CD14-positive monocyte (primary cell): ENCODE results near the gene FAM180A. TPM values are rescaled to one million over a fixed set of nuclear protein-coding genes. Genes with fewer than 3 reads are reported as not detected.

Experiments used
- DNase-seq, 3 donors: peaks; one replicate each; pipeline ENCODE4 v3.0.0-alpha.2; 2011 to 2022
- H2AFZ ChIP-seq: 2 replicates; pipeline ENCODE4 v1.6.0; 2012; ENCODE audit warnings: mild to moderate bottlenecking, low read depth, low read length, inconsistent platforms; ENCODE audit not compliant: insufficient read depth, poor library complexity, severe bottlenecking
- H3K27ac ChIP-seq, 2 donors: 1 replicate in 1 of 2; 2 replicates in 1 of 2; pipeline ENCODE4 v1.5.1; 2012 to 2013; ENCODE audit warnings: low read length in 2 of 2, control low read depth in 1 of 2, inconsistent platforms in 1 of 2, low read depth in 1 of 2, mild to moderate bottlenecking in 1 of 2
- H3K27me3 ChIP-seq, 2 donors: one replicate each; pipeline versions ENCODE4 v1.6.0 to v1.6.1; 2011 to 2013; ENCODE audit warnings: low read length in 2 of 2; ENCODE audit not compliant: control insufficient read depth in 2 of 2, insufficient read depth in 2 of 2
- H3K36me3 ChIP-seq, 2 donors: replicated peaks in 1 of 2; 1 replicate in 1 of 2; 2 replicates in 1 of 2; pipeline versions ENCODE4 v1.5.1 to v1.6.1; 2012 to 2013; ENCODE audit warnings: low read length in 2 of 2, control low read depth in 1 of 2, inconsistent platforms in 1 of 2, mild to moderate bottlenecking in 1 of 2; ENCODE audit not compliant: insufficient read depth in 2 of 2, control insufficient read depth in 1 of 2
- H3K4me1 ChIP-seq, 2 donors: 1 replicate in 1 of 2; 2 replicates in 1 of 2; pipeline versions ENCODE4 v1.5.1 to v1.6.1; 2012 to 2013; ENCODE audit warnings: low read length in 2 of 2, control low read depth in 1 of 2, inconsistent platforms in 1 of 2, mild to moderate bottlenecking in 1 of 2, moderate library complexity in 1 of 2; ENCODE audit not compliant: insufficient read depth in 2 of 2, control insufficient read depth in 1 of 2
- H3K4me2 ChIP-seq: replicated peaks from 2 replicates; pipeline ENCODE3; 2012; ENCODE audit warnings: low read length, moderate library complexity, mild to moderate bottlenecking; ENCODE audit not compliant: poor library complexity, severe bottlenecking; ENCODE audit errors: extremely low read depth
- H3K4me3 ChIP-seq, 3 experiments: fragments of 200-600 bp in 1 of 3; sonication (generic) in 1 of 3; replicated peaks in 1 of 3; 1 replicate in 2 of 3; 2 replicates in 1 of 3; pipeline ENCODE4 v1.5.1; 2011 to 2013; ENCODE audit warnings: low read length in 3 of 3, mild to moderate bottlenecking in 3 of 3, control low read depth in 2 of 3, low read depth in 2 of 3, inconsistent platforms in 1 of 3, moderate library complexity in 1 of 3
- H3K79me2 ChIP-seq: 2 replicates; pipeline ENCODE4 v1.6.0; 2012; ENCODE audit warnings: mild to moderate bottlenecking, control low read depth, inconsistent platforms, low read length, moderate library complexity; ENCODE audit not compliant: insufficient read depth
- H3K9ac ChIP-seq: 2 replicates; pipeline ENCODE4 v1.6.0; 2017; ENCODE audit warnings: low read length, mild to moderate bottlenecking; ENCODE audit not compliant: insufficient read depth, poor library complexity, severe bottlenecking
- H3K9me3 ChIP-seq, 2 donors: replicated peaks in 1 of 2; 1 replicate in 1 of 2; 2 replicates in 1 of 2; pipeline versions ENCODE4 v1.5.1 to v1.6.1; 2012 to 2013; ENCODE audit warnings: low read length in 2 of 2, control low read depth in 1 of 2; ENCODE audit not compliant: control insufficient read depth in 1 of 2, insufficient read depth in 1 of 2
- H4K20me1 ChIP-seq: 2 replicates; pipeline ENCODE4 v1.6.0; 2012; ENCODE audit warnings: mild to moderate bottlenecking, low read length, control low read depth, moderate library complexity; ENCODE audit not compliant: insufficient read depth
- H3K27ac Mint-ChIP-seq, 7 donors: one replicate each; pipeline ENCODE4 v1.8.0; 2020; ENCODE audit warnings: mild to moderate bottlenecking in 7 of 7, mixed read lengths in 7 of 7, moderate library complexity in 6 of 7, inconsistent platforms in 2 of 7
- H3K27me3 Mint-ChIP-seq, 3 donors: one replicate each; pipeline ENCODE4 v1.8.0; 2021 to 2022; ENCODE audit warnings: low read depth in 3 of 3, mild to moderate bottlenecking in 3 of 3, mixed read lengths in 3 of 3, moderate library complexity in 3 of 3, inconsistent platforms in 1 of 3
- H3K36me3 Mint-ChIP-seq, 2 donors: one replicate each; pipeline ENCODE4 v1.8.0; 2020; ENCODE audit warnings: mixed read lengths in 2 of 2, inconsistent platforms in 1 of 2, mild to moderate bottlenecking in 1 of 2
- H3K4me1 Mint-ChIP-seq: one replicate; pipeline ENCODE4 v1.8.0; 2020; ENCODE audit warnings: mild to moderate bottlenecking, mixed read lengths
- H3K4me3 Mint-ChIP-seq, 2 donors: one replicate each; pipeline ENCODE4 v1.8.0; 2020; ENCODE audit warnings: mild to moderate bottlenecking in 2 of 2, mixed read lengths in 2 of 2, moderate library complexity in 1 of 2
- H3K9me3 Mint-ChIP-seq, 7 donors: one replicate each; pipeline ENCODE4 v1.8.0; 2020 to 2022; ENCODE audit warnings: mixed read lengths in 7 of 7, mild to moderate bottlenecking in 6 of 7, moderate library complexity in 6 of 7, inconsistent platforms in 2 of 7
- CTCF ChIP-seq: fragments of 200-600 bp; IDR thresholded peaks from one replicate; pipeline ENCODE4 v1.8.0; 2022; ENCODE audit warnings: antibody characterized with exemption, mild to moderate bottlenecking
- WGBS: methylation state at CpG from one replicate; pipeline ENCODE4 v1.1.5; 2013; ENCODE audit warnings: missing lambda C conversion rate; ENCODE audit not compliant: insufficient coverage; 5-methylcytosine and 5-hydroxymethylcytosine counted together
- intact Hi-C, 2 donors: fragments of 100-400 bp; cut with micrococcal nuclease; formaldehyde crosslinking; loops; one replicate each; pipeline versions ENCODE4 v1.15.0 to v1.15.1; 2023
- polyA plus RNA-seq, 3 donors: library from polyadenylated mRNA; depleted of rRNA in 1 of 3; unstranded in 2 of 3; stranded (reverse) in 1 of 3; fragments of 300-500 nt in 2 of 3; fragments of >200 nt in 1 of 3; fragmentation: Illumina TruSeq in 2 of 3; gene quantifications; 1 replicate in 2 of 3; 2 replicates in 1 of 3; pipeline ENCODE4 v1.2.3, GENCODE V29; 2012 to 2021

The FAM180A gene
- polyA plus RNA-seq, 3 donors = not detected

- WGBS = 17% methylated on average over 2 of the region's 4 CpGs
Measured at GRCh38 chr7:135768467-135768866, 19.9 kb upstream of the FAM180A start.

GRCh38 chr7:135768064-135768463, 19.5 kb upstream of the FAM180A start:
- no peak overlapping the region for H3K4me3 Mint-ChIP-seq
- 100% methylated on average over 1 of the region's 3 CpGs for WGBS
- intact Hi-C loops = no loop called here

More at GRCh38 chr7:135768467-135768866, 19.9 kb upstream of the FAM180A start:
- no peak for TF ChIP-seq CTCF
- no peaks in the 10 kb centered on the region for H3K79me2 ChIP-seq
- H3K27me3 Mint-ChIP-seq = peaks cover 4 to 9% (median 7%) of the 10 kb centered on the region in 3 donors
- no peak for DNase-seq
- H3K9ac ChIP-seq = no peak overlapping the region
- H3K9me3 ChIP-seq = no peaks in the 10 kb centered on the region
- no peak overlapping the region for H2AFZ ChIP-seq
- H3K27ac ChIP-seq = no peak overlapping the region
- no peak overlapping the region for H3K4me3 ChIP-seq
- no peaks in the 10 kb centered on the region for H3K4me1 ChIP-seq
- H3K27ac Mint-ChIP-seq = no peak overlapping the region
- H3K4me2 ChIP-seq = no peak overlapping the region
- H4K20me1 ChIP-seq = no peaks in the 10 kb centered on the region
- intact Hi-C loops = no loop called here
- H3K36me3 ChIP-seq = no peaks in the 10 kb centered on the region
- H3K9me3 Mint-ChIP-seq = peaks cover 0 to 2% (median 0%) of the 10 kb centered on the region in 7 donors
- H3K27me3 ChIP-seq = no peaks in the 10 kb centered on the region
- no peaks in the 10 kb centered on the region for H3K36me3 Mint-ChIP-seq
- no peaks in the 10 kb centered on the region for H3K4me1 Mint-ChIP-seq
- no peak overlapping the region for H3K4me3 Mint-ChIP-seq

More at GRCh38 chr7:135768064-135768463, 19.5 kb upstream of the FAM180A start:
- no peaks in the 10 kb centered on the region for H4K20me1 ChIP-seq
- DNase-seq = no peak
- no peak overlapping the region for H3K4me2 ChIP-seq
- H3K27me3 ChIP-seq = no peaks in the 10 kb centered on the region
- H2AFZ ChIP-seq = no peak overlapping the region
- no peaks in the 10 kb centered on the region for H3K79me2 ChIP-seq
- Mint-ChIP-seq H3K4me1 (no peaks in the 10 kb centered on the region), H3K27ac (no peak overlapping the region), H3K36me3 (no peaks in the 10 kb centered on the region), H3K9me3 (peaks cover 0 to 2% (median 0%) of the 10 kb centered on the region in 7 donors), H3K27me3 (peaks cover 4 to 9% (median 7%) of the 10 kb centered on the region in 3 donors)
- no peak for TF ChIP-seq CTCF
- H3K27ac ChIP-seq = no peak overlapping the region
- no peaks in the 10 kb centered on the region for H3K36me3 ChIP-seq
- no peaks in the 10 kb centered on the region for H3K4me1 ChIP-seq
- H3K9ac ChIP-seq = no peak overlapping the region
- H3K9me3 ChIP-seq = no peaks in the 10 kb centered on the region
- no peak overlapping the region for H3K4me3 ChIP-seq
